PC-3 (cell line): Measurements from ENCODE around the gene PBXIP1. TPM values are rescaled to one million over a fixed set of nuclear protein-coding genes. Genes with fewer than 3 reads are reported as not detected.

ENCODE experiments used
- ATAC-seq: fragments of 200-7000 bp; cut with Tn5 transposase; 2 replicates; pipeline ENCODE4 v1.9.1; 2020; ENCODE audit warnings: mild to moderate bottlenecking, moderate library complexity
- BruUV-seq: library from RNA; stranded (reverse); fragments of 400-500 nt; replicated peaks from 2 replicates; lab custom pipeline; 2021; lab: Mats Ljungman, UMichigan
- CTCF ChIA-PET: fragments of 300-600 bp; sonication (Branson Sonifier 250); formaldehyde crosslinking; loops from one replicate; lab custom pipeline; 2022; ENCODE audit warnings: antibody characterized with exemption; lab: Charles Lee
- POLR2A ChIA-PET: fragments of 300-600 bp; sonication (Branson Sonifier 250); formaldehyde crosslinking; loops from one replicate; lab custom pipeline; 2022; ENCODE audit warnings: antibody characterized with exemption; ENCODE audit not compliant: unreplicated experiment; lab: Charles Lee
- DNase-seq: peaks from one replicate; pipeline ENCODE4 v3.0.0-alpha.2; 2015
- H2AFZ ChIP-seq: fragments of 300-600 bp; sonication (generic); 2 replicates; pipeline ENCODE4 v1.6.0; 2016; ENCODE audit warnings: antibody characterized with exemption, low read length
- H3F3A ChIP-seq: fragments of 300-600 bp; sonication (generic); one replicate; pipeline ENCODE4 v1.6.0; 2017; ENCODE audit warnings: antibody characterized with exemption, low read length, control low read depth, mild to moderate bottlenecking; ENCODE audit not compliant: unreplicated experiment
- H3K27ac ChIP-seq: fragments of 300-600 bp; sonication (generic); 2 replicates; pipeline ENCODE4 v1.5.1; 2016; ENCODE audit warnings: mild to moderate bottlenecking, low read length
- H3K27me3 ChIP-seq: fragments of 300-600 bp; sonication (generic); 2 replicates; pipeline ENCODE4 v1.6.1; 2016; ENCODE audit warnings: low read length, mixed read lengths
- H3K36me3 ChIP-seq: fragments of 300-600 bp; sonication (generic); 2 replicates; pipeline ENCODE4 v1.6.1; 2016; ENCODE audit warnings: low read depth, mixed run types, low read length, mixed read lengths
- H3K4me1 ChIP-seq: fragments of 300-600 bp; sonication (generic); 2 replicates; pipeline ENCODE4 v1.5.1; 2016; ENCODE audit warnings: low read length; ENCODE audit not compliant: insufficient read depth
- H3K4me2 ChIP-seq: fragments of 300-600 bp; sonication (generic); 2 replicates; pipeline ENCODE4 v1.6.0; 2016; ENCODE audit warnings: low read length
- H3K4me3 ChIP-seq: fragments of 300-600 bp; sonication (generic); 2 replicates; pipeline ENCODE4 v1.5.1; 2016; ENCODE audit warnings: mild to moderate bottlenecking, low read length, mixed read lengths
- H3K79me2 ChIP-seq: fragments of 300-600 bp; sonication (generic); 2 replicates; pipeline ENCODE4 v1.6.1; 2017; ENCODE audit warnings: low read length, mixed read lengths
- H3K9ac ChIP-seq: fragments of 300-600 bp; sonication (generic); 2 replicates; pipeline ENCODE4 v1.6.0; 2016; ENCODE audit warnings: mild to moderate bottlenecking, low read length
- H3K9me2 ChIP-seq: fragments of 300-600 bp; sonication (generic); replicated peaks from 2 replicates; pipeline ENCODE4 v1.6.1; 2016; ENCODE audit warnings: mixed run types, low read length, mixed read lengths
- H3K9me3 ChIP-seq: fragments of 300-600 bp; sonication (generic); 2 replicates; pipeline ENCODE4 v1.6.1; 2016; ENCODE audit warnings: low read length, mixed read lengths
- H4K20me1 ChIP-seq: fragments of 300-600 bp; sonication (generic); 2 replicates; pipeline ENCODE4 v1.6.1; 2016; ENCODE audit warnings: low read length, mixed read lengths
- EZH2 ChIP-seq: fragments of 300-600 bp; sonication (generic); IDR thresholded peaks from one replicate; pipeline ENCODE4 v1.6.1; 2017; ENCODE audit warnings: antibody characterized with exemption, mild to moderate bottlenecking, low read length; ENCODE audit not compliant: unreplicated experiment
- EZH2phosphoT487 ChIP-seq: fragments of 300-600 bp; sonication (generic); IDR thresholded peaks from 2 replicates; pipeline ENCODE4 v1.6.1; 2018; ENCODE audit warnings: mild to moderate bottlenecking, antibody characterized with exemption, low read length, borderline replicate concordance
- intact Hi-C: fragments of 100-400 bp; cut with micrococcal nuclease; formaldehyde crosslinking; loops from 2 replicates; pipeline ENCODE4 v1.9.0; 2023
- total RNA-seq: library from RNA; depleted of rRNA; stranded (reverse); fragments of >200 nt; gene quantifications from 2 replicates; pipeline ENCODE4 v1.2.3, GENCODE V29; 2014
- TF ChIP-seq, protein P1 (sequence below): fragments of 300-600 bp; sonication (generic); conservative IDR thresholded peaks from 2 replicates; pipeline ENCODE4 v1.5.1; 2017; ENCODE audit warnings: antibody characterized with exemption, low read depth, mild to moderate bottlenecking, low read length

Gene PBXIP1
- total RNA-seq, 1 experiment from 2014 or later: 35.4 TPM

DNA sequence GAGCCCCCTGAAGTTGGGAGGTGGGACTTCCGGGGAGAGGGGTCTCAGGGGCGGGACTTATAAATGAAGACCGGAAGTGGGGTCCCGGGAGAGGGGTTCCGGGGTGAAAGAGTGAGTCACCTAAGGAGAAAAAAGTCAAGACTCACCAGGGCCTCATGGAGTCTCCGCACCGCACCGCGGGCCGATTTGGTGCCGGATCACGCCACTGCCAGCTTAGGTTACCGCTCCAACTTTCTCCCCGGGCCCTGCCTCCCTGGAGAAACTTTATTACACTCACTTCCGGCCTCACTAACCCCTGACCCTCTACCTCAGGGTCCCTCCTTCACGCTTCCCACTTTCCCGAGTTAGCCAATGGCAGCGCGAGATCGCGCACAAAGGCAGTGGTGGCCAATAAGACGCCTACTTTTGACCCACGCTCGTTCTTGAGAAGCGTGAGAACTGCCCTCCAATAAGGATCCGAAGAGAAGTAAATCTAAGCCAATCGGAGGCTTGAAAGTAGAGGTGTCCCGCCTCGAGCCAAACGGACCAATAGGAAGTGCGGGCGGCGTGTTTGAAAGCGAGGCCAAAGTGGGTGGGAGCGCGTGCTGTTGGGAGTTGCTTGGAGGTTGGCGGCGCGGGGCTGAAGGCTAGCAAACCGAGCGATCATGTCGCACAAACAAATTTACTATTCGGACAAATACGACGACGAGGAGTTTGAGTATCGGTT is 18.4 kb upstream of the PBXIP1 start, which contains the start of gene CKS1B:
TSS of gene CKS1B (plus strand) at position 580 of the 706 bp plus-strand sequence. CDS start at position 645, 65 bp downstream.
- Histone ChIP-seq H3F3A (peaks cover 9% of the 10 kb centered on the region), H3K27ac (peak within 1 kb of the TSS; percentile 96), H3K9me3 (no peaks in the 10 kb centered on the region), H3K27me3 (no peaks in the 10 kb centered on the region), H3K4me3 (peak within 1 kb of the TSS; percentile 80), H4K20me1 (peaks cover 13% of the 10 kb centered on the region; the same call in 1 of the 2 replicates), H3K4me1 (peaks cover 55% of the 10 kb centered on the region), H3K79me2 (peaks cover 73% of the 10 kb centered on the region), H3K9ac (peak within 1 kb of the TSS; percentile 89), H3K9me2 (no peaks in the 10 kb centered on the region), H3K4me2 (peak within 1 kb of the TSS; percentile 88), H2AFZ (peak within 1 kb of the TSS; percentile 65), H3K36me3 (peaks cover 16% of the 10 kb centered on the region)
- CTCF ChIA-PET: interaction anchor here (0.6 to 1.4 kb wide), 7 partner anchors 19 to 646 kb away, joined by 3 to 9 read pairs (median 5); partner anchors contain the start of genes PBXIP1 and ZBTB7B
- TF ChIP-seq, protein P1, sequence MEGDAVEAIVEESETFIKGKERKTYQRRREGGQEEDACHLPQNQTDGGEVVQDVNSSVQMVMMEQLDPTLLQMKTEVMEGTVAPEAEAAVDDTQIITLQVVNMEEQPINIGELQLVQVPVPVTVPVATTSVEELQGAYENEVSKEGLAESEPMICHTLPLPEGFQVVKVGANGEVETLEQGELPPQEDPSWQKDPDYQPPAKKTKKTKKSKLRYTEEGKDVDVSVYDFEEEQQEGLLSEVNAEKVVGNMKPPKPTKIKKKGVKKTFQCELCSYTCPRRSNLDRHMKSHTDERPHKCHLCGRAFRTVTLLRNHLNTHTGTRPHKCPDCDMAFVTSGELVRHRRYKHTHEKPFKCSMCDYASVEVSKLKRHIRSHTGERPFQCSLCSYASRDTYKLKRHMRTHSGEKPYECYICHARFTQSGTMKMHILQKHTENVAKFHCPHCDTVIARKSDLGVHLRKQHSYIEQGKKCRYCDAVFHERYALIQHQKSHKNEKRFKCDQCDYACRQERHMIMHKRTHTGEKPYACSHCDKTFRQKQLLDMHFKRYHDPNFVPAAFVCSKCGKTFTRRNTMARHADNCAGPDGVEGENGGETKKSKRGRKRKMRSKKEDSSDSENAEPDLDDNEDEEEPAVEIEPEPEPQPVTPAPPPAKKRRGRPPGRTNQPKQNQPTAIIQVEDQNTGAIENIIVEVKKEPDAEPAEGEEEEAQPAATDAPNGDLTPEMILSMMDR: no peak
- TF ChIP-seq EZH2phosphoT487 (no peak), EZH2 (no peak)
- DNase-seq (peak; percentile 100), ATAC-seq (peak; percentile 73)
- intact Hi-C loops: loop anchor here (1.0 to 5.0 kb wide), 4 partner anchors 27 to 163 kb away; partner anchors contain the start of genes EFNA4 and SLC50A1
- POLR2A ChIA-PET: interaction anchor here (0.6 to 1.0 kb wide), 9 partner anchors 10 to 1754 kb away, joined by 3 to 26 read pairs (median 4); partner anchors contain the start of genes ADAM15, EFNA4, ISG20L2 and METTL25B
- BruUV-seq: no TSS peak

DNA sequence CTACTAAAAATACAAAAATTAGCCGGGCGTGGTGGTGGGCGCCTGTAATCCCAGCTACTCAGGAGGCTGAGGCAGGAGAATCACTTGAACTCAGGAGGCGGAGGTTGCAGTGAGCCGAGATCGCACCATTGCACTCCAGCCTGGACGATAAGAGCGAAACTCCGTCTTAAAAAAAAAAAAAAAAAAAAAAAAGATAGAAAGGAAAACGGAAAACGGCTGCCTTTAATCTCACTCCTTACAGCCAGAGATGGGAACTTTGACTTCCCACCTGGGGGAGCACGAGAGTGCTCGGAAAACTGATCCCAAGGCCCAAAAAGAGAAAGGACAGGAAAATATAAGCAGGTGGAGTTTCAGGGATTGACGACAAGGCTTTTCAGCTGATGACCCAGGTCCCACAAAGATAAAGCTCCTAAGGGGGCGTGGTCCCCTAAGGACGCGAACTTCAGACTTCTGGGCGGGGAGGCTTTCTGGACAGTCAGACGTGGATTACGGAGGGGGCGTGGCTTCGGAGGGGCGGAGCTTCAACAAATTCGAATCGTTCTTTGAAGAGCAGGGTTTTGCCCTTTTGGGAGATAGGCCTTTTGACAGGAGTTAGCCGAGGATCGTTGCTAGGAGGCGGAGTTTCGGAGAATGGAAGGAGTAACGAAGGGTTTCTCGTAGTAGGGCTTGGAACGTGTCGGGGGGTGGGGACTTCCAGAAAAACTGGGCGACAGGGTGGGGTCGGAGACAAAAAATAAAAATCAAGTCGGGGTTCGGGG is 17.6 kb upstream of the PBXIP1 start:
- intact Hi-C loops: loop anchor here (1.0 to 5.0 kb wide), 6 partner anchors 12 to 164 kb away; partner anchors contain the start of genes EFNA4, PYGO2 and SLC50A1
- ChIA-PET CTCF (interaction anchor here (0.6 to 1.4 kb wide), 8 partner anchors 18 to 645 kb away, joined by 3 to 9 read pairs (median 5); partner anchors contain the start of genes PBXIP1 and ZBTB7B), POLR2A (interaction anchor here (0.6 to 1.0 kb wide), 14 partner anchors 11 to 1755 kb away, joined by 3 to 26 read pairs (median 4); partner anchors contain the start of genes ADAM15, EFNA4, ISG20L2 and METTL25B)
- Histone ChIP-seq H3F3A (peaks cover 9% of the 10 kb centered on the region), H3K4me3 (peak overlapping the region; percentile 80), H3K9ac (peak overlapping the region; percentile 89), H3K27ac (peak overlapping the region; percentile 96), H2AFZ (peak overlapping the region; percentile 61), H3K36me3 (peaks cover 13% of the 10 kb centered on the region), H3K79me2 (peaks cover 72% of the 10 kb centered on the region), H3K4me2 (peak overlapping the region; percentile 88), H4K20me1 (peaks cover 13% of the 10 kb centered on the region; the same call in 1 of the 2 replicates), H3K9me2 (no peaks in the 10 kb centered on the region), H3K9me3 (no peaks in the 10 kb centered on the region), H3K4me1 (peaks cover 55% of the 10 kb centered on the region), H3K27me3 (no peaks in the 10 kb centered on the region)
- TF ChIP-seq, protein P1: peak; percentile 43; the same call in 1 of the 2 replicates
- no peak for TF ChIP-seq EZH2phosphoT487
- ATAC-seq: peak; percentile 26
- peak; percentile 99 for DNase-seq
- no TSS peak for BruUV-seq
